HG02852 (cell line): Measurements from ENCODE around the gene PLA2G2C.

Experiments
- ATAC-seq: cut with Tn5 transposase; IDR thresholded peaks from one replicate; pipeline ENCODE4 v1.9.1; 2021; ENCODE audit warnings: mild to moderate bottlenecking, moderate library complexity; ENCODE audit not compliant: unreplicated experiment

The PLA2G2C gene

GRCh38 chr1:20209471-20209870 lies 23.2 kb upstream of the PLA2G2C start:
- no peak for ATAC-seq

GRCh38 chr1:20207546-20207945 lies 21.2 kb upstream of the PLA2G2C start:
- ATAC-seq, result no peak

- no peak for ATAC-seq
These were observed 15.8 kb upstream of the PLA2G2C start for GRCh38 chr1:20202166-20202565.

GRCh38 chr1:20200966-20201365 lies 14.6 kb upstream of the PLA2G2C start:
- ATAC-seq, result no peak

DNA sequence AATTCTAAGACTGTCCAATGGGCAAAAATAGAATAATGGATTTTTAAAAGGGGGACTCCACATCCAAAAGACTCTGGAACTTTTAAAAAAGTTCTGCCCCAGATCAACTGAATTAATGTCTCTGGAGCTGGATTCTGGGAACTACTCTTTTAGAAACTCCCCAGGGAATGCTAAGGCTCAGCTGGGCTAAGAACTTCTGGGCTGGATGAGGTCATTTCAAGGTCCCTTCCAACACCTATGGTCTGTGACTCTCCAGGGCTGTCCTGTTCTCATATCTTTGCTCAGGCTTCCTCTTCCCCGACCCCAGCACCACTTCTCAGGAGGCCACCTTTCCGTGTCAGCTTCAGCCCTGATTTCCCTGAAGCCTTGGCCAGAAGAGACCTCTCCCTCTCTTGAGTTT lies 13.5 kb upstream of the PLA2G2C start:
- ATAC-seq, result no peak

GRCh38 chr1:20199403-20199802 lies 13.1 kb upstream of the PLA2G2C start:
- ATAC-seq, result no peak

GRCh38 chr1:20198918-20199317 lies 12.6 kb upstream of the PLA2G2C start:
- ATAC-seq, result no peak

- ATAC-seq, result no peak
These were observed 12.0 kb upstream of the PLA2G2C start for GRCh38 chr1:20198296-20198695.

GRCh38 chr1:20197329-20197791 lies 11.0 kb upstream of the PLA2G2C start:
- no peak for ATAC-seq

GRCh38 chr1:20195462-20195780 lies 9.1 kb upstream of the PLA2G2C start:
- no peak for ATAC-seq

GRCh38 chr1:20194757-20195461 lies 8.6 kb upstream of the PLA2G2C start:
- no peak for ATAC-seq

DNA sequence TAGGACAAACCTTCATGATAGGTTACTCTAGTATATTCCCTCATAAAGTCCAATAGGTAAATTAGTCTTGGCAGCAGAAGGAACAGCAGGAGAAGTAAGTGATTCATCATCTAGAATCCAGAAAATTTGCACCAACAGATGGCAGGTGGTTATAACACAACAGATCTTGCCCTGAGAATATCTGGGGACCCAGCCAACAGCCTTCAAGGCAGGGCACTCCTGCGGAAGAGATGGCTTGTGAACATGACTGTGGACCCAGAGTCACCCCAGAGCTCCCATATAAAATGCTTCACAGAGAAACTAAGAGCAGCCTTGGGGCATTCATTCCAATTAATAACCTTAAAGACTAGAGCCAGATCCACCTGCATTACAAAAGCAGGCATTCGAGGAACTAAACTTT lies 7.9 kb upstream of the PLA2G2C start:
- ATAC-seq, result no peak

DNA sequence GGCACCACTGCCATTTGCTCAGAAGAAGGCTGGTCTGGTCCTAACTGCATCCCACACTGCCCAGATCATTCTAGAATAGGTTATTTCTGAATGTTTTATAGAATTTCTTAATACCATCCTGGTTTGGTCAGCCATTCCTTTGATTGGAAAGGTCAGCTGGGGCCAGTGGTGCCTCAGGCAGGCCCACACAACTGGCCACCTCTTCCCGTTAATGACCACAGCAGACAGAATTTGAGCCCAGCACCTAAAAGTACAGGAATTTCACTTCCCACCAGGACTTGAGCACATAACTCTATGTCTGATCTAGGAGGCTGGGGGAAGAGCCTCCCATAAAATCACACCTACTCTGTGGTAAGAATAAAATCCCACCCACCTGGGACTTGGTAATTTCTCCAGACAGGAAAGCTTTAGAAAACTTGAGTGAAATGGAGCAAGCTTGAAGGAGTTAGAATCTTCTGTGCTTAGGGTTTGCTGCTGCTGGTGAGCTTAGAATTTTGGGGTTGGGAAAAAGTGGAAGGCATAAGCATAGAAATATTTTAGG lies 6.6 kb upstream of the PLA2G2C start:
- ATAC-seq, result no peak

- ATAC-seq, result no peak
These were observed 6.0 kb upstream of the PLA2G2C start for GRCh38 chr1:20192364-20192763.

- ATAC-seq, result no peak
These were observed 5.0 kb upstream of the PLA2G2C start for GRCh38 chr1:20191266-20191825.

GRCh38 chr1:20190256-20191160 lies 4.2 kb upstream of the PLA2G2C start:
- ATAC-seq, result no peak

- no peak for ATAC-seq
These were observed 3.3 kb upstream of the PLA2G2C start for GRCh38 chr1:20189664-20190063.

DNA sequence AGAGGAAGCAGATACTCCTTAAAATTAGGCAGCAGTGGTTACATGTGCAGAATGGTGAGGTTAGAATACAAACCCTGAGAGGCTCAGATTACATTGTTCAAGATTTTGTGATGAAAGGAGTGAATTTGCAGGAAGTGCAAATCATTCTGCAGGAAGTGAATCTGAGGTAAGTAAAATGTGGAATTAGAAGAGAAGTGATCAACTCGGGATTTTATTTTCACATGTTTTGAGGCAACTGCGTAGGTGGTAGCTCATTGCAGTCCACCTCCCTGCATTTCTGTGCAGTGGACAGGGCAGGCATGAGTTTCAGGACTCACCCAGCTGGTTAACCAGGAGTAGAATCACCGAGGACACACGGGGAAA lies 2.1 kb upstream of the PLA2G2C start:
- no peak for ATAC-seq

DNA sequence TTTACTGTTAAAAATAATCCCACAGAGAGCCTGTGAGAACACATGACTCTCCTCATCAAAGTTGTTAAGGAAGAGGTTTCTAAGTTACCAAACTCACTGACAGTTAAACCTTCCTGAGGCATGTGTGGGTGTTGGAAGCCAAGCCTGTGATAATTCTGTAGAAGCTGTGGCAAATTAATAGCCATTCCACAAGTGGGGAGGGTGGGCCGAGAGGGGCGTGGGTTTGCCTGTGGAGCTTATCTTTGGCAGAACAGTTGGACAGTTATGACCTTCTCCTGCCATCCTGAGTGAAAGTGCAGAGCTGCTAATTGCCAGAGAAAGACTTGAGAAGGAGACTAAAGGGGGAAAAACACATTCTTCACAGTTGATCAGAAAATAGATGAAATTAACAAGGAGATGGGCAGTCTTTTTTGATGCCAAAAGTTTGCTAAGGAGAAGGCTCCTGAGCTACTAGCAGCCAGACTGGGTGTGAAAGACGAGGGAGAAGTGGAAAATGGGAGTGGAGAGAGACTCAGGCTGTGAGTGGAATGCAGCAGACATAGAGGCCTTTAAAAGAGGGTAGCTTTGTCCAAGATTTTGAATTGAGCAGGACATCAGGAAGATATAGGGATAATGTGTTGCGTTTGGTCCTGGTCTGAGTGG lies 1.6 kb upstream of the PLA2G2C start:
- ATAC-seq, result no peak

DNA sequence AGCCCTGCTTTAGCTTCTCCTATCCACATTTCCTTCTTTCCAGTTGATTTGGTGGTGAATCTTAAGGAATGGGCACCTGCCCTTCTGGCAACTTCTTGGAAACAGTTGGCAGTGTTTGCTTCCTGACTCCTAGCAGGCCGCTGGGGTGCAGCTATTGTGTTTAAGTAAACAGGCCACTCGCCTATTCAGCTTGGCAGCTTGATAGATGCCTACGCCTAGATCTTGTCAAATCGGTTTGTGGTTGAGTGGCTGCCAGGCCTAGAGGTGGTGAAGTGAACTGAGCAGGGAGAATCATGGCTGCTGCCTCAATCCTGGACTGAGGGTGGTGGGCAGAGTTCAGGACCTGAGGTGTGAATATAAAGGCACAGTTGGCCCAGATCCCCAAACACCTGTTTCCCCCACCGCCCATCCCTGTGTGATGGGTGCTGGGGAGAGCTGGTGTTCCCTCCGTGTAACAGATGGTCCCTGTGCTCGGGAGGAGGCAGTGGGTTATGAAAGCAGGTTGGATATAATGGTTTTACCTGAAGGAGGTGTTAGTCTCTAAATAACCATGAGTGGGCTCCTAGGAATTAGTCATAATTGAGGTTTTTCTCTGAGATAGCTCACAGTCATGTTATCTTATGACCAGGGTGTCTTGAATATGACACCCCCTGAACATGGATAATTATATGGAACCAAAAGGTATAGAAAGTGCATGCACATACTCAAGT lies 940 bp upstream of the PLA2G2C start:
- no peak for ATAC-seq
